Measurements from ENCODE around the gene ZNF440. TPM values are rescaled to one million over a fixed set of nuclear protein-coding genes. Genes with fewer than 3 reads are reported as not detected.
"Not testable (repeated sequence)": the region's sequence is repeated elsewhere in the genome, so short reads cannot be mapped to it uniquely, and the experiment has no call there.

ZNF440 gene
- total RNA-seq, 1 experiment from 2014 or later: 19.9 TPM

DNA sequence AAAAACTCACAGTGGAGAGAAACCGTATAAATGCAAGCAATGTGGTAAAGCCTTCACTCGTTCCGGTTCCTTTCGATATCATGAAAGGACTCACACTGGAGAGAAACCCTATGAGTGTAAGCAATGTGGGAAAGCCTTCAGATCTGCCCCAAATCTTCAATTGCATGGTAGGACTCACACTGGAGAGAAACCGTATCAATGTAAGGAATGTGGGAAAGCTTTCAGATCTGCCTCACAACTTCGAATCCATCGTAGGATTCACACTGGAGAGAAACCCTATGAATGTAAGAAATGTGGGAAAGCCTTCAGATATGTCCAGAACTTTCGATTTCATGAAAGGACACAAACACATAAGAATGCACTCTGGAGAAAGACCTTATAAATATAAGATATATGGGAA is 54.1 kb downstream of the ZNF440 start:
- in situ Hi-C loops (cut with HindIII; ENCODE audit: low pct_unique_long_range_greater_than_20kb, low sequenced_read_pairs): no loop called here

GRCh38 chr19:11872624-11873023 is 58.6 kb downstream of the ZNF440 start:
- in situ Hi-C loops (cut with HindIII; ENCODE audit: low pct_unique_long_range_greater_than_20kb, low sequenced_read_pairs): no loop called here
- no peak for DNase-seq (ENCODE audit: low read depth, low spot score)

More for the DNA sequence above, 54.1 kb downstream of the ZNF440 start:
- DNase-seq (ENCODE audit: low read depth, low spot score): no peak

DNA sequence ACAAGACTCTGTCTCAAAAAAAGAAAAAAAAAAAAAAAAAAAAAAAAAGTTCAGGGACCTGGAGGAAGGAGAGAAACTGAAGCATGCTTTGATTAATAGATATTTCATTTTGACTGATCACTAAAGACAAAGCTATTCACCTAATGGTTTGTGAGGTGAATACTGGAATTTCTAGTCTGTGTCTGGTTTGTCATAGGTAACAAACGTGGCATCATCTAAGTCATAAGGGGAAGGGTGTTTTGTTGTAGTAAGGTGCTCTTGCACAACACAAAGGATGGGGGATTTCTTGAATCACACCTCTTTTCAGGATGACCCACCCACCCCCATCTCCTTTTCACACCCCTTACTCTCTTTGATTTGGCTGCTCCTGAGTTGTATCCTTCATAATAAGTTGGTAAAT is 59.7 kb downstream of the ZNF440 start:
- in situ Hi-C loops (cut with HindIII; ENCODE audit: low pct_unique_long_range_greater_than_20kb, low sequenced_read_pairs): no loop called here
- no peak for DNase-seq (ENCODE audit: low read depth, low spot score)

- DNase-seq (ENCODE audit: low read depth, low spot score): peak; percentile 12
- in situ Hi-C loops (cut with HindIII; ENCODE audit: low pct_unique_long_range_greater_than_20kb, low sequenced_read_pairs): not testable (repeated sequence)
Measured at GRCh38 chr19:11879687-11880266, 65.7 kb downstream of the ZNF440 start.

DNA sequence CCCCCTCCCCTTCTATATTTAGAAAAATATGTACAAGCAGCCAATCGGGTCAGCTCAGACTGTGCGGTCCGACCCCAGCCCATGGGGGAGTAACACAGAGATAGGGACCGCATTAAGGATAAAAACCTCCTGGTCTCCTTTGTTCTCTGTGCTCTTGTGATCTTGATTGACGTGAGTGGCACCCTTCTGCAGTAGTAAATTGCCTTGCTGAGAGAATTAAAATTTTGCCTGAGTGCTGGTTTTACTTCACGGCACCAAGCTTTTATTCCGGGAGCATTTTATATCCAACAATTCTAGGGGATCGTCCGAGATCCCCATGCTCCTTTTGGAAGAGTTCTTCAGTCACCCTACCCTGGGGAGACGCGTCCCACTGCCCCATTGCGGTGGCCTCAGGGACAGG is 66.5 kb downstream of the ZNF440 start:
- DNase-seq (ENCODE audit: low read depth, low spot score): no peak
- in situ Hi-C loops (cut with HindIII; ENCODE audit: low pct_unique_long_range_greater_than_20kb, low sequenced_read_pairs): no loop called here

DNA sequence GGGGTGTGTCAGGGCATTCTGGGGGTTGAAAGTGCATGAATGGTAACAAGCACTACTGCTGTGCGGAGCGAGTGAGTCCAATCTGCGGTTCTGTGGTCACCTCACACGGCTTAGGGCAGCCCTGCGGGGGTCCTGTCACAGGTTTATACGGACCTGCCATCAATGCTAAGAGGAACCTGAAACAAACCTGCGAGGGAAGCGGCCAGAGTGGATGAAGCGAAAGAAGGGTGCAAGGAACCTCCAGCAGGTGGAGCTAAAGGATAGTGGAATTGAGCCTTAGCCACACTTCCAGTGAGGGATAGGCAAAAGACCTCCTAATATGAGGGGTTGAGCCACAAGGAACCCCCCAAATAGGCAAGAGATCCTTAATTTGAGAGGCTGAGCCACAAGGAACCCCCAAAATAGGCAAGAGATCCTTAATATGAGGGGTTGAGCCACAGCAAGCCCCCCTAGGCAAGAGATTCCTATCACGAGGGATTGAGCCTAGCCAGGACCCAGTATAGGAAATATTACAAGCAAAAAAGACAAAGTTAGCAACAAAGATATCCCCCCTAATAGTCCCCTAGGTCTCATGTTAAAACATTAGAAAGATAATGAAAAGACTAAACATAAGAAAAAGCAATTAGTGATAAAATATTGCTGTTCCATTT is 67.2 kb downstream of the ZNF440 start:
- DNase-seq (ENCODE audit: low read depth, low spot score): peak; percentile 66
- in situ Hi-C loops (cut with HindIII; ENCODE audit: low pct_unique_long_range_greater_than_20kb, low sequenced_read_pairs): no loop called here

DNA sequence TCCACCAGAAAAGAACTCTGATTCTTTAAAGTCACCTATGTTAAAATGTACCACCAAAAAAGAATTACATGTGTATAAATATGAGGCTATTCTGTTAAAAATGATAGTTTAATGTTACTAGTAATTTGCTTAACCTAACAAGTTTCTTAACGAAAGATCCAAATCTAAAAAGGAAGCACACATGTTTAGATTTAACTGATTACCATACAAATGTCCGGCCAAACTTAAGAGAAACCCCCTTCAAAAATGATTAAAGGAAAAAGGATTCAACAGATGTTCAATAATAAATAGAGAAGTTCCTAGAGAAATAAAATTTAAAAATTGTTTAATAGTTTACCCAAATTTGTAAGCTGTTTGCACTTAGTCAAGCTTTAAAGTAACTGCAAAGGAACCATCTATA is 68.5 kb downstream of the ZNF440 start:
- no peak for DNase-seq (ENCODE audit: low read depth, low spot score)
- in situ Hi-C loops (cut with HindIII; ENCODE audit: low pct_unique_long_range_greater_than_20kb, low sequenced_read_pairs): no loop called here

Other genes starting within 250 kb of the ZNF440 start
- 64.7 and 68.3 TPM in 2 replicates for gene ACP5, start 236.6 kb upstream of the ZNF440 start, total RNA-seq (2014; rRNA removed; shearing (Covaris generic))
- 12.6 and 13.2 TPM in 2 replicates for gene ZNF627, start 216.8 kb upstream of the ZNF440 start, total RNA-seq (2014; rRNA removed; shearing (Covaris generic))
- gene ZNF823, start 75.3 kb upstream of the ZNF440 start, total RNA-seq (2014; rRNA removed; shearing (Covaris generic)): 3.1 and 4.4 TPM in 2 replicates
- gene ZNF441, start 47.3 kb upstream of the ZNF440 start, total RNA-seq (2014; rRNA removed; shearing (Covaris generic)): 5.0 and 5.9 TPM in 2 replicates
- 0.42 and 0.56 TPM in 2 replicates for gene ZNF491, start 15.8 kb upstream of the ZNF440 start, total RNA-seq (2014; rRNA removed; shearing (Covaris generic))
- gene ZNF439, start 34.5 kb downstream of the ZNF440 start, total RNA-seq (2014; rRNA removed; shearing (Covaris generic)): 0.27 and 0.40 TPM in 2 replicates
- gene ZNF69, start 73.5 kb downstream of the ZNF440 start, total RNA-seq (2014; rRNA removed; shearing (Covaris generic)): 1.0 and 1.5 TPM in 2 replicates
- 9.5 and 11.7 TPM in 2 replicates for gene ZNF700, start 110.8 kb downstream of the ZNF440 start, total RNA-seq (2014; rRNA removed; shearing (Covaris generic))
- 0.51 and 1.8 TPM in 2 replicates for gene ZNF763, start 150.8 kb downstream of the ZNF440 start, total RNA-seq (2014; rRNA removed; shearing (Covaris generic))
- gene ZNF433, start 221.4 kb downstream of the ZNF440 start, total RNA-seq (2014; rRNA removed; shearing (Covaris generic)): 1.1 and 2.3 TPM in 2 replicates
- 0.37 and 0.77 TPM in 2 replicates for gene ZNF878, start 238.7 kb downstream of the ZNF440 start, total RNA-seq (2014; rRNA removed; shearing (Covaris generic))

Data from SK-MEL-5 (cell line).